ENCODE results near the gene ALG3. TPM values are rescaled to one million over a fixed set of nuclear protein-coding genes. Genes with fewer than 3 reads are reported as not detected.

The ALG3 gene
- total and polyA plus RNA-seq, 9 donors, result 17.8 to 42.0 (median 23.0) TPM

GRCh38 chr3:184250167-184250828, 1.5 kb upstream of the ALG3 start:
- Histone ChIP-seq H3K4me3 (peak overlapping the region; percentile 97), H3K9me3 (no peaks in the 10 kb centered on the region), H3K4me1 (ENCODE audit: insufficient read depth) (peaks cover 2% of the 10 kb centered on the region), H3K27me3 (no peaks in the 10 kb centered on the region), H3K36me3 (no peaks in the 10 kb centered on the region), H3K27ac (no peak overlapping the region)
- 12 to 13% (median 13%) methylated on average over 20 of the region's 20 CpGs for WGBS, 3 donors
- TF ChIP-seq EP300 (IDR thresholded peaks at IDR 0.05) (no peak), CTCF (IDR thresholded peaks at IDR 0.05) (peak; percentile 53 to 64 (median 57))
- intact Hi-C loops (cut with DNase I), result loop anchor here in 1 of 4 donors (10.0 kb wide), 1 partner anchor 355 kb away; no protein-coding TSS in a partner anchor
- DNase-seq, result peak; percentile 64 to 86 (median 79)

- no peaks in the 10 kb centered on the region for H3K36me3 ChIP-seq
- peak within 1 kb of the TSS; percentile 9 to 55 for H3K27ac ChIP-seq
- peak; percentile 95 to 97 (median 95) for DNase-seq
- TF ChIP-seq EP300 (IDR thresholded peaks at IDR 0.05) (no peak), POLR2A (IDR thresholded peaks at IDR 0.05) (peak; percentile 19), CTCF (IDR thresholded peaks at IDR 0.05) (peak in 2 of 3 donors; percentile 71 to 79)
- no peaks in the 10 kb centered on the region for H3K27me3 ChIP-seq
- peak within 1 kb of the TSS; percentile 97 for H3K4me3 ChIP-seq
- WGBS, 3 donors, result 0 to 1% (median 0%) methylated on average over 44 to 54 of the region's 54 CpGs
- intact Hi-C loops (cut with DNase I), result loop anchor here (5.0 to 10.0 kb wide), 5 partner anchors 62 to 355 kb away; partner anchors contain the start of genes ABCF3 (in 2 of the 4) and EIF2B5 (in 1 of the 4)
- H3K9me3 ChIP-seq, result no peaks in the 10 kb centered on the region
- H3K4me1 ChIP-seq (ENCODE audit: insufficient read depth), result peaks cover 2% of the 10 kb centered on the region
Measured at GRCh38 chr3:184249412-184250166, 827 bp upstream of the ALG3 start, which contains the start of gene EEF1AKMT4. Gene EEF1AKMT4, plus strand, starts transcription at chr3:184249672. Its CDS starts 23 bp downstream, at chr3:184249695.

GRCh38 chr3:184242297-184242685, 6.5 kb downstream of the ALG3 start:
- no peaks in the 10 kb centered on the region for H3K9me3 ChIP-seq
- no peak overlapping the region for H3K27ac ChIP-seq
- H3K4me1 ChIP-seq (ENCODE audit: insufficient read depth), result peaks cover 7% of the 10 kb centered on the region
- 67 to 90% (median 74%) methylated on average over 5 of the region's 5 CpGs for WGBS, 3 donors
- DNase-seq, result no peak
- intact Hi-C loops (cut with DNase I), result loop anchor here (5.0 to 10.0 kb wide), 5 partner anchors 97 to 347 kb away; partner anchors contain the start of genes ABCC5 (in 1 of the 4) and EIF2B5 (in 1 of the 4)
- H3K27me3 ChIP-seq, result no peaks in the 10 kb centered on the region
- no peak for TF ChIP-seq POLR2A (IDR thresholded peaks at IDR 0.05)
- TF ChIP-seq EP300 (IDR thresholded peaks at IDR 0.05), result no peak
- no peak for TF ChIP-seq CTCF (IDR thresholded peaks at IDR 0.05)
- H3K4me3 ChIP-seq, result no peak overlapping the region
- no peaks in the 10 kb centered on the region for H3K36me3 ChIP-seq

GRCh38 chr3:184241447-184242296, 7.1 kb downstream of the ALG3 start:
- DNase-seq, result peak; percentile 71 to 83 (median 73)
- WGBS, 3 donors, result 8 to 15% (median 15%) methylated on average over 44 to 46 of the region's 46 CpGs
- Histone ChIP-seq H3K4me1 (ENCODE audit: insufficient read depth) (peaks cover 7% of the 10 kb centered on the region), H3K27me3 (no peaks in the 10 kb centered on the region), H3K4me3 (no peak overlapping the region), H3K9me3 (no peaks in the 10 kb centered on the region), H3K36me3 (no peaks in the 10 kb centered on the region), H3K27ac (no peak overlapping the region)
- TF ChIP-seq POLR2A (IDR thresholded peaks at IDR 0.05) (no peak), CTCF (IDR thresholded peaks at IDR 0.05) (peak; percentile 21 to 66 (median 50))
- intact Hi-C loops (cut with DNase I), result loop anchor here (2.0 to 10.0 kb wide), 6 partner anchors 55 to 347 kb away; partner anchors contain the start of genes ABCC5 (in 1 of the 4), ABCF3 (in 1 of the 4) and EIF2B5 (in 1 of the 4)
